Choroid plexus epithelial cell (primary cell): ENCODE data around the gene C4BPA.

Experiments
- DNase-seq: peaks from one replicate; pipeline ENCODE4 v3.0.0-alpha.2; 2010; ENCODE audit warnings: low read depth
- H3K4me3 ChIP-seq: 2 replicates; pipeline ENCODE4 v1.5.1; 2011; ENCODE audit warnings: low read depth, mild to moderate bottlenecking, control low read depth, low read length, moderate library complexity
- CTCF ChIP-seq: conservative IDR thresholded peaks from 2 replicates; pipeline ENCODE4 v1.5.1; 2011; ENCODE audit warnings: low read depth, mild to moderate bottlenecking, control low read depth, inconsistent platforms, low read length, moderate library complexity

C4BPA gene

GRCh38 chr1:207155028-207155427 is 51.0 kb downstream of the C4BPA start:
- H3K4me3 ChIP-seq, result no peak overlapping the region
- TF ChIP-seq CTCF, result no peak
- no peak for DNase-seq

- H3K4me3 ChIP-seq, result no peak overlapping the region
- DNase-seq, result no peak
- TF ChIP-seq CTCF, result no peak
Measured at GRCh38 chr1:207156095-207156494, 52.1 kb downstream of the C4BPA start.

- TF ChIP-seq CTCF, result no peak
- peak; percentile 36 for DNase-seq
- no peak overlapping the region for H3K4me3 ChIP-seq
Measured at GRCh38 chr1:207156826-207157225, 52.8 kb downstream of the C4BPA start.

GRCh38 chr1:207164086-207164485 is 60.1 kb downstream of the C4BPA start:
- no peak for DNase-seq
- no peak overlapping the region for H3K4me3 ChIP-seq
- TF ChIP-seq CTCF, result no peak

GRCh38 chr1:207172321-207172720 is 68.3 kb downstream of the C4BPA start:
- DNase-seq, result no peak
- H3K4me3 ChIP-seq, result no peak overlapping the region
- no peak for TF ChIP-seq CTCF

- DNase-seq, result no peak
- no peak for TF ChIP-seq CTCF
- H3K4me3 ChIP-seq, result no peak overlapping the region
Measured at GRCh38 chr1:207172885-207173284, 68.9 kb downstream of the C4BPA start.

GRCh38 chr1:207173396-207173795 is 69.4 kb downstream of the C4BPA start:
- no peak for TF ChIP-seq CTCF
- no peak overlapping the region for H3K4me3 ChIP-seq
- DNase-seq, result no peak
